GM23338 (cell line): ENCODE data around the gene NPDC1. TPM values are rescaled to one million over a fixed set of nuclear protein-coding genes. Genes with fewer than 3 reads are reported as not detected.
A peak's percentile ranks its signal among the peaks of the same experiment; 100 is the strongest.

Source experiments
- ATAC-seq: fragments of 200-7000 bp; cut with Tn5 transposase; 3 replicates; pipeline ENCODE4 v1.9.1; 2020
- DNase-seq: peaks from one replicate; pipeline ENCODE4 v3.0.0-alpha.2; 2015; ENCODE audit warnings: low spot score
- H2AFZ ChIP-seq: fragments of 200-600 bp; sonication (generic); 2 replicates; pipeline ENCODE4 v1.8.0; 2016; ENCODE audit warnings: antibody characterized with exemption, mild to moderate bottlenecking, moderate library complexity
- H3F3A ChIP-seq: fragments of 200-600 bp; sonication (generic); replicated peaks from 2 replicates; pipeline ENCODE4 v1.8.0; 2017; ENCODE audit warnings: antibody characterized with exemption, mixed run types, low read depth
- H3K27ac ChIP-seq: fragments of 200-600 bp; sonication (generic); 2 replicates; pipeline ENCODE4 v1.6.1; 2016; ENCODE audit warnings: low read depth
- H3K27me3 ChIP-seq: fragments of 200-600 bp; sonication (generic); 2 replicates; pipeline ENCODE4 v1.8.0; 2016; ENCODE audit warnings: mild to moderate bottlenecking, mixed run types, moderate library complexity; ENCODE audit not compliant: insufficient read depth
- H3K36me3 ChIP-seq: fragments of 200-600 bp; sonication (generic); 2 replicates; pipeline ENCODE4 v1.8.0; 2016; ENCODE audit warnings: mild to moderate bottlenecking; ENCODE audit not compliant: insufficient read depth
- H3K4me1 ChIP-seq: fragments of 200-600 bp; sonication (generic); 2 replicates; pipeline ENCODE4 v1.8.0; 2016; ENCODE audit warnings: mild to moderate bottlenecking, moderate library complexity; ENCODE audit not compliant: insufficient read depth
- H3K4me2 ChIP-seq: fragments of 200-600 bp; sonication (generic); 2 replicates; pipeline ENCODE4 v1.7.1; 2017; ENCODE audit warnings: mixed run types
- H3K4me3 ChIP-seq: fragments of 200-600 bp; sonication (generic); 2 replicates; pipeline ENCODE4 v1.6.1; 2016; ENCODE audit warnings: mixed run types
- H3K79me2 ChIP-seq: fragments of 200-600 bp; sonication (generic); replicated peaks from 2 replicates; pipeline ENCODE4 v1.8.0; 2017; ENCODE audit warnings: mild to moderate bottlenecking; ENCODE audit not compliant: insufficient read depth
- H3K9me2 ChIP-seq: fragments of 200-600 bp; sonication (generic); 2 replicates; pipeline ENCODE4 v1.8.0; 2017; ENCODE audit not compliant: insufficient read depth
- H4K20me1 ChIP-seq: fragments of 200-600 bp; sonication (generic); replicated peaks from 2 replicates; pipeline ENCODE4 v1.8.0; 2017; ENCODE audit warnings: mild to moderate bottlenecking; ENCODE audit not compliant: insufficient read depth
- H3K27ac Mint-ChIP-seq: 2 replicates; pipeline ENCODE4 v1.8.0; 2020; ENCODE audit warnings: inconsistent platforms, mild to moderate bottlenecking, moderate library complexity, mixed read lengths
- H3K27me3 Mint-ChIP-seq: 3 replicates; pipeline ENCODE4 v1.8.0; 2022; ENCODE audit warnings: low read depth, mild to moderate bottlenecking, moderate library complexity, mixed read lengths, inconsistent platforms; ENCODE audit not compliant: insufficient read depth, poor library complexity
- H3K36me3 Mint-ChIP-seq: 3 replicates; pipeline ENCODE4 v1.8.0; 2021; ENCODE audit warnings: low read depth, mild to moderate bottlenecking, inconsistent platforms, moderate library complexity, mixed read lengths
- H3K4me1 Mint-ChIP-seq: 3 replicates; pipeline ENCODE4 v1.8.0; 2020; ENCODE audit warnings: mild to moderate bottlenecking, inconsistent platforms, mixed read lengths
- H3K4me3 Mint-ChIP-seq: 3 replicates; pipeline ENCODE4 v1.8.0; 2021; ENCODE audit warnings: moderate library complexity, mild to moderate bottlenecking, inconsistent platforms, mixed read lengths
- H3K9me3 Mint-ChIP-seq: 3 replicates; pipeline ENCODE4 v1.8.0; 2020; ENCODE audit warnings: moderate library complexity, mild to moderate bottlenecking, inconsistent platforms, mixed read lengths
- CREB1 ChIP-seq: fragments of 250-450 bp; sonication (Bioruptor Pico); IDR thresholded peaks from 2 replicates; pipeline ENCODE4 v1.5.0; 2020; ENCODE audit warnings: low read depth, mild to moderate bottlenecking, moderate library complexity
- CTCF ChIP-seq, 2 experiments: fragments of 200-600 bp in 1 of 2; sonication (generic) in 1 of 2; conservative IDR thresholded peaks; 2 replicates each; pipeline versions ENCODE4 v1.5.1 to v1.6.1; 2016 to 2017; ENCODE audit warnings: antibody characterized with exemption in 2 of 2, low read depth in 2 of 2, mild to moderate bottlenecking in 2 of 2, moderate library complexity in 1 of 2
- ETS1 ChIP-seq: IDR thresholded peaks from 2 replicates; pipeline ENCODE4 v1.6.1; 2016; ENCODE audit warnings: antibody characterized with exemption
- JUNB ChIP-seq: IDR thresholded peaks from one replicate; pipeline ENCODE4 v1.6.1; 2016; ENCODE audit warnings: antibody characterized with exemption; ENCODE audit not compliant: unreplicated experiment
- STAT1 ChIP-seq: IDR thresholded peaks from one replicate; pipeline ENCODE4 v1.6.1; 2016; ENCODE audit warnings: antibody characterized with exemption; ENCODE audit not compliant: unreplicated experiment
- ZNF114 ChIP-seq: fragments of 250-450 bp; sonication (Bioruptor Pico); IDR thresholded peaks from 2 replicates; pipeline ENCODE4 v1.5.0; 2020; ENCODE audit warnings: mild to moderate bottlenecking, moderate library complexity
- ZNF462 ChIP-seq: fragments of 250-450 bp; sonication (Bioruptor Pico); IDR thresholded peaks from 2 replicates; pipeline ENCODE4 v1.5.0; 2020; ENCODE audit warnings: mild to moderate bottlenecking, moderate library complexity
- polyA plus RNA-seq: library from polyadenylated mRNA; unstranded; fragments of >200 nt; fragmentation: Nextera tagmentation; extraction: Ambion mirVana; gene quantifications from 2 replicates; pipeline ENCODE4 v1.2.1, GENCODE V29; 2016
- total RNA-seq: library from RNA; depleted of rRNA; stranded (reverse); fragments of >200 nt; shearing (Covaris generic); gene quantifications from 2 replicates; pipeline ENCODE4 v1.2.3, GENCODE V29; 2014

NPDC1 gene
- total and polyA plus RNA-seq, 2 experiments from 2014 or later, result 34.3 to 35.5 TPM

GRCh38 chr9:137049544-137050449 is 3.8 kb upstream of the NPDC1 start (continued):
- no peak for TF ChIP-seq ETS1

GRCh38 chr9:137048655-137049543 is 2.9 kb upstream of the NPDC1 start:
- H3K9me2 ChIP-seq, result no peaks in the 10 kb centered on the region
- H2AFZ ChIP-seq, result no peak overlapping the region
- no peak overlapping the region for H3K27ac Mint-ChIP-seq
- H3K4me1 ChIP-seq, result peaks cover 7% of the 10 kb centered on the region; the same call in 1 of the 2 replicates
- no peaks in the 10 kb centered on the region for H3K9me3 Mint-ChIP-seq
- 0 out of 2 replicates have a peak, but pooled peaks cover 2% of the 10 kb centered on the region for H3F3A ChIP-seq
- H3K36me3 ChIP-seq, result no peaks in the 10 kb centered on the region
- H3K27ac ChIP-seq, result no peak overlapping the region
- H3K79me2 ChIP-seq, result peaks cover 7% of the 10 kb centered on the region; the same call in 1 of the 2 replicates
- H3K27me3 Mint-ChIP-seq, result peaks cover 56% of the 10 kb centered on the region
- DNase-seq, result peak; percentile 74
- TF ChIP-seq STAT1 (no peak), JUNB (no peak), ETS1 (no peak), ZNF114 (CRISPR knock-in tag) (no peak), CREB1 (CRISPR knock-in tag) (no peak), CTCF (conservative IDR thresholded peaks at IDR 0.05; ENCODE audit: low read depth in 2 of 2) (0 out of 4 replicates have a peak, but pooled peaks of 1 of the 2 experiments have one; percentile 1), ZNF462 (CRISPR knock-in tag) (no peak)
- H3K4me3 Mint-ChIP-seq, result peak overlapping the region; percentile 16; the same call in 1 of the 3 replicates
- peak; percentile 9 for ATAC-seq
- H3K36me3 Mint-ChIP-seq, result no peaks in the 10 kb centered on the region
- peaks cover 56% of the 10 kb centered on the region for H3K27me3 ChIP-seq
- peak overlapping the region; percentile 38; the same call in 1 of the 2 replicates for H3K4me2 ChIP-seq
- H3K4me3 ChIP-seq, result peak overlapping the region; percentile 26; the same call in 1 of the 2 replicates
- H4K20me1 ChIP-seq, result no peaks in the 10 kb centered on the region; the same call in 1 of the 2 replicates
- peaks cover 6% of the 10 kb centered on the region; the same call in 1 of the 3 replicates for H3K4me1 Mint-ChIP-seq
